Measurements from ENCODE around the gene ANKLE2. TPM values are rescaled to one million over a fixed set of nuclear protein-coding genes. Genes with fewer than 3 reads are reported as not detected.

Gene ANKLE2
- total RNA-seq, 1 experiment from 2014 or later = 80.3 TPM

- peaks cover 2% of the 10 kb centered on the region for H4K20me1 ChIP-seq (ENCODE audit: control insufficient read depth, insufficient read depth, insufficient read length)
- H2BK120ac ChIP-seq (ENCODE audit: low read depth, low read length, poor library complexity, severe bottlenecking) = no peak overlapping the region
- Mint-ChIP-seq H3K36me3 (ENCODE audit: insufficient read depth in 1 of 3, low read depth in 3 of 3) (peaks cover 47 to 81% (median 64%) of the 10 kb centered on the region in 3 experiments), H3K27ac (peak overlapping the region in 2 of 3 experiments; percentile 71 to 79; a peak in 2 of 7 replicates), H3K9me3 (peaks cover 0 to 2% of the 10 kb centered on the region in 2 experiments; a peak in 1 of 5 replicates), H3K4me3 (no peak overlapping the region), H3K4me1 (no peaks in the 10 kb centered on the region), H3K27me3 (ENCODE audit: low read depth) (no peaks in the 10 kb centered on the region; the same call in 1 of the 2 replicates)
- H2BK12ac ChIP-seq (ENCODE audit: insufficient read length, low read depth, low read length) = no peak overlapping the region
- no peak overlapping the region for H2AK5ac ChIP-seq (ENCODE audit: insufficient read length, low read length)
- no peaks in the 10 kb centered on the region for H3K27me3 ChIP-seq (ENCODE audit: insufficient read depth, low read length)
- no peak overlapping the region for H2AFZ ChIP-seq (ENCODE audit: low read length)
- H3K14ac ChIP-seq (ENCODE audit: insufficient read depth, low read length) = no peak overlapping the region; the same call in 1 of the 2 replicates
- no peak overlapping the region for H3K56ac ChIP-seq (ENCODE audit: insufficient read length, low read depth, low read length)
- no peak overlapping the region for H3K4me2 ChIP-seq (ENCODE audit: insufficient read depth, insufficient read length, low read length)
- H2BK20ac ChIP-seq (ENCODE audit: low read depth, low read length, poor library complexity, severe bottlenecking) = no peak overlapping the region
- H4K5ac ChIP-seq (ENCODE audit: insufficient read length, low read depth, low read length) = no peak overlapping the region
- H3K79me2 ChIP-seq (ENCODE audit: insufficient read depth, low read length) = no peaks in the 10 kb centered on the region
- TF ChIP-seq CTCF (conservative IDR thresholded peaks at IDR 0.05) = no peak
- no peaks in the 10 kb centered on the region for H3K4me1 ChIP-seq (ENCODE audit: insufficient read depth, low read length)
- H4K91ac ChIP-seq (ENCODE audit: insufficient read length, low read depth, low read length) = no peak overlapping the region
- no peak for DNase-seq
- H3K23me2 ChIP-seq (ENCODE audit: insufficient read length, low read depth, low read length, poor library complexity, severe bottlenecking) = no peaks in the 10 kb centered on the region
- H2BK5ac ChIP-seq (ENCODE audit: insufficient read length, low read length) = no peak overlapping the region
- no peak overlapping the region for H3K27ac ChIP-seq (ENCODE audit: insufficient read length, low read depth, low read length)
- no peak overlapping the region for H2BK15ac ChIP-seq (ENCODE audit: low read depth, low read length)
- no peak overlapping the region for H3K9ac ChIP-seq (ENCODE audit: extremely low read depth, insufficient read length, low read length)
- no peak overlapping the region for H3T11ph ChIP-seq (ENCODE audit: low read length)
- H3K9me3 ChIP-seq (ENCODE audit: control insufficient read depth, low read depth, low read length) = no peaks in the 10 kb centered on the region
- no peak overlapping the region for H3K23ac ChIP-seq (ENCODE audit: insufficient read length, low read depth, low read length)
- no peak overlapping the region for H3K18ac ChIP-seq (ENCODE audit: insufficient read length, low read depth, low read length)
- no peak overlapping the region for H3K4ac ChIP-seq (ENCODE audit: low read depth, low read length)
- no peaks in the 10 kb centered on the region for H3K79me1 ChIP-seq (ENCODE audit: insufficient read depth, low read depth, low read length, poor library complexity, severe bottlenecking)
- H4K8ac ChIP-seq (replicated peaks; ENCODE audit: insufficient read length, low read depth, low read length) = no peak overlapping the region
- WGBS (ENCODE audit: extremely low coverage, insufficient read length, low lambda C conversion rate) = no CpG with 5 or more reads among the region's 15 CpGs
Measured at GRCh38 chr12:132787877-132788276, 26.2 kb upstream of the ANKLE2 start.
